HepG2 (cell line): ENCODE results near the gene TREH.

Experiments
- CTCF ChIP-seq: sonication (generic); formaldehyde crosslinking; IDR thresholded peaks from 2 replicates; pipeline ENCODE4 v1.5.0; 2020; ENCODE audit warnings: mild to moderate bottlenecking, missing genetic modification reagents, moderate library complexity
- LRRFIP1 ChIP-seq: sonication (generic); formaldehyde crosslinking; conservative IDR thresholded peaks from 2 replicates; pipeline ENCODE4 v1.4.0; 2020; ENCODE audit warnings: missing genetic modification reagents
- MXI1 ChIP-seq: IDR thresholded peaks from 3 replicates; pipeline ENCODE4 v1.6.1; 2012; ENCODE audit warnings: low read depth, low read length, inconsistent platforms, borderline replicate concordance
- POLR2A ChIP-seq, 2 experiments: IDR thresholded peaks; 2 replicates each; pipeline ENCODE4 v1.6.1; 2011; ENCODE audit warnings: low read depth in 2 of 2, low read length in 2 of 2, mild to moderate bottlenecking in 1 of 2, moderate library complexity in 1 of 2; ENCODE audit not compliant: insufficient read depth in 1 of 2

- TF ChIP-seq CTCF (CRISPR knock-in tag), result no peak
- TF ChIP-seq LRRFIP1 (CRISPR knock-in tag), result no peak
- no peak for TF ChIP-seq POLR2A (IDR thresholded peaks at IDR 0.05; ENCODE audit: insufficient read depth in 1 of 2, low read depth in 2 of 2, low read length in 2 of 2)
- TF ChIP-seq MXI1, result no peak
Observed at GRCh38 chr11:118670063-118670462, 9.4 kb downstream of the TREH start.
